HCEC 1CT (cell line): ENCODE measurements around the gene TMEM200A.
A peak's percentile ranks its signal among the peaks of the same experiment; 100 is the strongest.
"Not testable (repeated sequence)": the region's sequence is repeated elsewhere in the genome, so short reads cannot be mapped to it uniquely, and the experiment has no call there.

Experiments used
- DNase-seq: peaks from one replicate; pipeline ENCODE4 v3.0.0-alpha.2; 2017

TMEM200A gene

DNA sequence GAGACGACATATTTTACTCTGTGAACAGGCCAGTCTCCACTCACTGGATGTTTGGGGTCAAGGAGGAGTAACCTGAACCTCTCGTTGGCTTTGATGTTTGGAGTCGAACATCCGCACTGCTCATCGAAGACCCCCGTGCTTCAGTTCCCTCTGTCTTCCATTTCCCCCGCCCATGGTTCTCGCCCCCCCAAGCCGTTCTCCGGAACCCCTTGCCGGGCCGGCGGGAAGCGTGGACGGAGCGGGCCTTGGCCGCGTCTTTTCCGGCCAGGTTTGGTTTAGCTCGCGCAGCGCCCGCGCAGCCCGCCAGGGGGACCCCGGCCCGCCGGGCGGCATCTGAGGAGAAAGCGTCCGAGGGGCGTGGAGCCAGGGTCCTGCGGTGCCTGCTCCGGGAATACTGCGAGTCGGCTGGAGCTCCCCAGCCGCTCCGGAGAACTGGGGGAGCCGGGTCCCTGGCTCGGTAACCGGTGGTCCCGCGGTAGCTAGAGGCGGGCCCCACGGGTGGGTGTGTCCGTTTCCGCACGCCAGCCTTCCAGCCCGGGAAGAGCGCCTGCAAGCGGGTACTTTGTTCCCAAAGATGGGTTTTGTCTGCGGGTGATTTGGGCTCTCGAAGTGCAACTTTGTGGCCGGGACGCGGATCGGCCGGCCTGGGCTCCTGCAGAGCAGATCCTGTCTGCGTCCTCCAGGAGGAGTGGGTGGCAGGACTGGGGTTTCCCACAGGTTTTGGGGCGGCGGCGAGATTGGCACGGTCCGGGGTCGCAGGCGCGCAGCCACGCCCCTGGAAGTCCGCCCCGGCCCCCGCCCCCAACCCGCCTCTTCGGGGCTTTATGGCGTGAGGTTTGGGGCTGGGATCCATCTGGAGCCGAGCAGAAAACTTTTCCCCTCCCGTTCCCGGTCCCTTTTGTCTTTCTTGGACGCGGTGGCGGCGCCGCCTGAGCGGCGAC, at the start of gene TMEM200A:
Gene TMEM200A (plus strand): TSS at position 852 of the 941 bp plus-strand sequence. CDS start 74,406 bp downstream, outside the sequence.
- peak; percentile 56 for DNase-seq

DNA sequence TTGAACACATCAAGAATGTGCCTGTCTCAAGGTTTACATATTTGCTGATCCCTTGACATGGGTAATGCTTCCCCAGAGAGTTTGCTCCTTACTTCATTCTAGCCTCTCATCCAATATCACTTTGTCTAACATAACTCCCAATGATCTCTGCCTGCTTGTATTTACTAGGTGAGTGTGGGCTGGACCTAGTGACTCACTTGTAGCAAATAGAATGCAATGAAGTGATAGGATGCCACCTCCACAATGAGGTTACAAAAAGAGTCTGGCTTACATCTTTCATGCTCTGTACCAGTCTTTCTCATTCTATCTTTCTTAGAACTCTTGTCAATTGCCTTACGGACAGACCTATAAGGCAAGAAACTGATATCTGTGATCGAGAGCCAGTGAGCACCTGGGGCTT, 44.9 kb upstream of the TMEM200A start:
- DNase-seq = no peak

DNA sequence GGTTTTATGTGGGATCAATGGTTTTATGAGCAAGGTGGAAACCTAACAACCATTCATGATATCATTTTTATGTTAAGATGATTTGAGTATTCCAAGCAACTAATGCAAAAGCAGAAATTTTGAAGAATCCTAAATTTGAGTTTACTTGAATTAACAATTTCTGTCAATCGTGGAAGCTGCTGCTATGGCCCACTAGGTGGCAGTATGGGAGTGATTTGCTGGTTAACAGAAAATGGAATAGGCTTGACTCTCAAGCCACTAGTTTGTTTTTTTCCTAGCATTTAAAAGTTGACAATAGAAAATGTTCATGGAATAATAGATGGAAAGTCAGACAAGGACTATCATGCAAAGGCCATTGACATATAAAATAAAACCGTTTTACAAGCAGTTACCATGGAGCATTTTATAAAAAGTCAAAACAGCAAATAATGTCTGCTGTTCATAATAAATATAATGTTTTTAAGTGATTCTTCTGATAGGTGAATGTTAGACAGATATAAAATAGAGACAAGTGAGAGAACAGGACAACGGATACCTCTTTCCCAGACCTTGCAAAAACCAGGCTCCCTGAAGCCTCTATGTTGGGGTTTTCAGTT, 43.0 kb upstream of the TMEM200A start:
- DNase-seq = peak; percentile 59

DNA sequence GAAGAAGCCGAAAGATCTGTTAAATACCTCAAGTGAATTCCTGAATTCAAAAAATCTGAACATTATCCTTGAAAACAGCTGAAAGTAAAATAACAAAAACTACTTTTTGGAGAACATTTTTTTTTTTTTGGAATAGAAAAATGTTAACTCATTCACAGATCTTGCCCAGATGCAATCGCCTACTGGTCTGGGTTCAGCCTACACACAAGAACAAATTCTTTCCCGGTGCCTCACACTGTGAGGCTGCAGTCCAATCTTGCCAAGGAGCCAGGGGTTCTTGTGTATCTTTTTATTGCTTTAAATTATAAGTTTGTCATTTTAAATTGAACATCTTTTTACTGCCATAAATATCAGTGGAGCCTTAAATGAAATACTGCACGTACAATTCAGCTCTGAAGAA, 41.2 kb upstream of the TMEM200A start:
- peak; percentile 72 for DNase-seq

DNA sequence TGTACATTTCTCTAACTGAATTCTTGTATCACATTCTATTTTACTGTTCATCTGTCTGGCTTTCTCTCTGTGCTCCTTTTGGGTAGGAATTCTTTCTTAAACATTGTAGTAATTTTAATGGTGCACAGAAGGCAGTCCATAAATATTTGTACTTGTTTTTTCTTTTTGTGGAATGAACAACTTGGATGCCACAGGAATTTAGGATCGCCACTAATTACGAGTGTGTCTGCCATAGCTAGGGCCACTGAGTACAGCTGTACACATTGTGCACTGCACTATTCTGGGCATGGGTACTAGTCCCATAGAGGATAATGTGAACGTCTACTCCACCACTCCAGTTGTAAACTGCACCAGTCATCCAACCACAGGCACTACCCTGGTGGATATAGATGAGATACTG, 39.3 kb upstream of the TMEM200A start:
- no peak for DNase-seq

DNA sequence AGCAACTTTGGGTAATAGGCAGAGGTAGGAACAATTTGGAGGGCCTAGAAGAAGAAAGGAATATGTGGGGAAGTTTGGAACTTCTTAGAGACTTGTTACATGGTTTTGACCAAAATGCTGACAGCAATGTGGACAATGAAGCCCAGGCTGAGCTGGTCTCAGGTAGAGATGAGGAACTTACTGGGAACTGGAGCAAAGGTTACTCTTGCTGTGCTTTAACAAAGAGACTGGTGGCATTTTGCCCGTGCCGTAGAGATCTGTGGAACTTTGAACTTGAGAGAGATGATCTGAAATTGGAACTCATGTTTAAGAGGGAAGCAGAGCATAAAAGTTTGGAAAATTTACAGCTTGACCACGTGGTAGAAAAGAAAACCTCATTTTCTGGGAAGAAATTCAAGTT, 28.3 kb upstream of the TMEM200A start:
- DNase-seq = no peak

DNA sequence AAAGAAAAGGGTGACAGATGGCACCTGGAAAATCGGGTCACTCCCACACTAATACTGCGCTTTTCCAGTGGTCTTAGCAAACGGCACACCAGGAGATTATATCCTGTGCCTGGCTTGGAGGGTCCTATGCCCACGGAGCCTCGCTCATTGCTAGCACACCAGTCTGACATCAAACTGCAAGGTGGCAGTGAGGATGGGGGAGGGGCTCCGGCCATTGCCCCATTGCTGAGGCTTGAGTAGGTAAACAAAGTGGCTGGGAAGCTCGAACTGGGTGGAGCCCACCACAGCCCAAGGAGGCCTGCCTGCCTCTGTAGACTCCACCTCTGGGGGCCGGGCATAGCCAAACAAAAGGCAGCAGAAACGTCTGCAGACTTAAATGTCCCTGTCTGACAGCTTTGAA, 19.5 kb upstream of the TMEM200A start:
- DNase-seq = not testable (repeated sequence)

DNA sequence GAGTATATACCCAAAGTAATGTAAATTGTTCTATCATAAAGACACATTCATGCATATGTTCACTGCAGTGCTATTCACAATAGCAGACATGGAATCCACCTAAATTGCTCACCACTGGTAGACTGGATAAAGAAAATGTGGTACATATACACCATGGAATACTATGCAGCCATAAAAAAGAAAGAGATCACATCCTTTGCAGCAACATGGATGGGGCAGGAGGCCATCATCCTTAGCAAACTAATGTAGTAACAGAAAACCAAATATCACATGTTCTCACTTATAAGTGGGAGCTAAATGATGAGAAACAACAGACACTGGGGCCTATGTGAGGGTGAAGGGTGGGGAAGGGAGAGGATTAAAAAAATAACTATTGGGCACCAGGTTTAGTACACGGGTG, 11.5 kb upstream of the TMEM200A start:
- no peak for DNase-seq

DNA sequence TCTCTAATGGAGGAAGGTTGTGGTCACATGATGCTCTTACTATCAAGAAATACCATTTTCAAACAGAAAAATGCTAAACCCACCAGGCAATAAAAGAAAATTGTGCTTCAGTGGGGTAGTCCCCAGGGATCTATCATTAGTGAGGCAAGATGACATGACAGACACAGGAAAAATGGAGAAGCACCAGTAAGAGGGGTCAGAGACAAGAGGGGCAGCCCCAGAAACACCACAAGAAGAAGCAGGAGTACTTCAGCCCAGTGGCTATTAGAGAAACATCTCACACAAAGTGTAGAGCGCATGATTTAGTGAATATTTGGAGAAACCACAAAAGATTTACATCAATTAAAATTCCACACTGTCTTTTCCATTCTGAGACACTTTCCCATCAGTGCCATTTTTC, 10.2 kb upstream of the TMEM200A start:
- no peak for DNase-seq

DNA sequence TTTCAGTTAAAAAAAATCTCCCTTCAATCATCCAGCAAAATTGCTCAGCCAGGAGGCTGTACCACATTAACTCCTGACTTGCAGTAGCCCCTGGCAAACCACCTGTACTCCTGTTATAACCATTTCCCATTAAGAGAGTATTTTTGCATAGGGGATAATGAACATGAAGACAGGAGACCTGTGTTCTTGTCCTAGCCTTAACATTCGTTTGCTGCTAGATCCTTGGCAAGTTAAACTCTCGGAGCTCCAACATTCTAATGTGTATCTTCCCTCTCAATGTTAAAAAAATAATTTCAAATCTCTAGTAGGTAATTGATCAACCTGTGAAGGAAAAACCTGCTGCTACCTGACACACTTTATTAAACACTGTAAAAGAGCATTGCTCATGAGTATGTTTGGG, 8.4 kb upstream of the TMEM200A start:
- DNase-seq = no peak

DNA sequence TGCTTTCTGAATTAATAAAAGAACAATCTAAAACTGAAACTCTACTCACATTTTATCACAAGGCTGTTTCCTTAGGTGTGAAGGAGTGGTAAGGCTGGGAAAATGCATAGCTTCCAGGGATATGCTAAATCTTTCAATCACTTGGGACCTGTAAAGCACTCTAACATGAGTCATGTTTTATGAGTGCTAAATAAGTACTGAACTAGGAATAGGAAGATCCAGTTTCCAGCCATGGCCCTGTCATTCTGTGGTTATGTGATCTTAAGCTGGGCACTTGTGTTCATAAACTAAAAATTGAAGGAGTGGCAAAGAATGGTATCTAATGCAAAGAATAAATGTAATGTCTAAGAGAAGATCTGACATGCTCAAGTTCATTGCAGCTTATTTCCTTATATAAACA, 6.1 kb upstream of the TMEM200A start:
- peak; percentile 16 for DNase-seq

DNA sequence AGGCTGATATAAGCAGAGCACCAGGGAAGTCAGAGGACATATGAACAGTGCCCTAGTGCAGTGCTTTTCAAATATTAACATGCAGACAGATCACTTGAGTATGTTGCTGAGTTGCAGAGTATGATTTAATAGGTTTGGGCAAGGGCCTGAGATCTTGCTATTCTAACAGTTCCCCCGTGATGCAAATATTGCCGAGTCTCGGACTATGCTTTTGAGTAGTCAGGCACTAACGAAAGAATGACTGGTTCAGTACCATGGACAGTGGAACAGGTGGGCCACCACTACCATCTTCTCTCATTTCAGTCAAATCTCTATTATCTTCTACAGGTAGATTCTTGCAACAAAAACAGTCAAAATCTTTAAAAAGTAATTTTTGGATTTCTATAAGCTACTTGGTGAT, 3.7 kb upstream of the TMEM200A start:
- DNase-seq = no peak

DNA sequence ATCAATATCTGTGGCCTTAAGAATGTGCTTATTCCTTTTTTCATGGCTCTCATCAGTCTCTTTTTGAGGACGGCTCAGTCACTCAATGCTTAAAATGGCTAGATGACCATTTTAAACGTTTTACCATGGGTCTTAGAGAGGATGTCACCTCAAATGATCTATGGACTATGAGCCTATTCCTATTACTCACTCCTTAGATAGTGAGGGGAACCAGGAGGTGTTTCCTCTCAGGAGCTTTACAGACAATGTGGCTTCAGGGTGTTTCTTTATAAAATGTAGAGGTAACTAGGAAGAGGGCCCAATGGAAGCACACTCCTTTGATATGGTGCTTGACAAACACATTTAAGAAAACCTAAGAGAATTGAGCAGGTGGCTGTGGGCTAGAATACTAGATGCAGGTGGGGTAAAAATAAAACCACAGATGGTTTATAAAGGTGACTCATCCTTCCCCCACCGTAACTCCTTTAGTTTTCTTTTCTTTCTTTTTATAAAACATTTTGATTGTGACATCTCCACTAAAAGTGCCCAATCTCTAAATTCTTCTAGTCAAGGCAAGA, 1.5 kb upstream of the TMEM200A start:
- no peak for DNase-seq

DNA sequence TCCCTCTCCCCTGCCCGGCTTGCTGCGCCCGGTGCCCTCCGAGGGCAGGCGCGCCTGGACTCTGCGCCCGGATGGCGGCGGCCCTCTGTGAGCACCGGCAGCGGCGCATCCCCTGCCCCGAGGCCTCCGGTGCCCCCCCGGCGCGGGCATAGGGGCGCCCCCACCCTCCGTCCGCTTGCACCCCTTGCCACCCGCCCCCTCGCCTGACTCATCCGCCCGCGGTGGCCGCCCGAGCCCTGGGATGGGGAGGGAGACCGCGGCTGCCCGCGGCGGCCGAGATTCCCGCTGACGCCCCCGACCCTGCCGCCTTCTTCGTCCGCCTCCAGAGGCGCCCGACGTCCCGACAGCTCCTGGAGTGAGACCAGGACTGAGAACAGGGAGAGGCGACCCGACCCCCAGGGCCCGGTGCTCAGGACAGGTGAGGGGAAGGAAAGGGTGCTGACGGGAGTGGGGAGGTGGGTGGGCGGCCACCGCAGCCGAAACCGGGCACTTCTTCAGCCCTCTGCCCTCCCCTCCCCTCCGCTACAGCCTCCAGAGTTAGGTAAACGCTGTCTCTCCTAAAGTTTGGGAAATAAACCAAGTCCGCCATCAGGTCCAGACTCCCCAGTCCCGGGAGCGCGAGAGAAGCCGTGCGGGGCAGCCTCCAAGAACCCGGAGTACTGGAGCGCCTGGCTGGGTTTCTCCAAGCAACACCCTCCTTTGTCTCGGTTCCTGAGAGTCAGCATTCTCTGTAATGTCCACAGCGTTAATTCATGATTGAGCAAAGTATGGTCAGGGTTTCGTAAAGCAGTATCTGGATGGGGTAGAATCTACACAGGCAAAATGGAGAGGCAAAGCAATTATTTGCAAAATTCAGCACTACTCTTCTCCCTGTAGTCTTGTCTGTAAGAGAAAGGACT, 539 bp downstream of the TMEM200A start:
- DNase-seq = peak; percentile 52

DNA sequence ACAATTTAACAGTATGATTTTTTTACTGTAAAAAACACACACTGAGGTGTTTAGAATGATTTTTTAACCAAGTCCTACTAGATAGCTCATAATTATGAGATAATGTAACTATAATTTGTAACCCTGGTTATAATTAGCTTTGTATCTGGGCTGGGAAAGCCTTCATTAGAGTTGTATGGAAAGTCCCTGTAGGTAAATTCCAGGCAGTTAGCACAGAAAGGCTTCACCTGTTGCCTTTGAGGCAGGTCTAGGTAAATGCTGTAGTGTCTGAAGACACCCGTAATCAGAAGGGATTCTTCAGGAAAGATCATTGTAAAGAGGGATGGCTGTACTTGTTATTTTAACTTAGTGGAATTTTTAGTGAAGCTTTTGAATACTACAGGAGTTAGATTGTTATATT, 1.9 kb downstream of the TMEM200A start:
- DNase-seq = no peak

DNA sequence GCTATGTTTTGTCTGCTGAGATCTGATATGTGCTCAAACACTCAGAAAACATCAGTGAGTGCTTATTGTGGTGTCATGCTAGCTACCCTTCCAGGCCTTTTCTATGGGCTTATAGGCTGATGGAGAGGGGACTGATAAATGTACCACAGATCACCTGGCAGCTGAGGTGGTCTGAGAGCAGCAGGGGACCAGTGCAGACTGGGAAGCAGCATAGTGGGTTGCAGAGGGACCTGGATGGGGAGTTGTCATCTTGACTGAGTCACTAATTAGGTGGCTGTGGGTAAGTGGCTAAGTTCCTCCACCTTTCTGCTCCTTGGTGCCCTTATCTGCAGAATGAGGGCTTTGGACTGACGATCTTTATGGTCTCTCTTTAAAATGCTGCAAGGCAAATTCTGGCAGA, 2.8 kb downstream of the TMEM200A start:
- DNase-seq = no peak

DNA sequence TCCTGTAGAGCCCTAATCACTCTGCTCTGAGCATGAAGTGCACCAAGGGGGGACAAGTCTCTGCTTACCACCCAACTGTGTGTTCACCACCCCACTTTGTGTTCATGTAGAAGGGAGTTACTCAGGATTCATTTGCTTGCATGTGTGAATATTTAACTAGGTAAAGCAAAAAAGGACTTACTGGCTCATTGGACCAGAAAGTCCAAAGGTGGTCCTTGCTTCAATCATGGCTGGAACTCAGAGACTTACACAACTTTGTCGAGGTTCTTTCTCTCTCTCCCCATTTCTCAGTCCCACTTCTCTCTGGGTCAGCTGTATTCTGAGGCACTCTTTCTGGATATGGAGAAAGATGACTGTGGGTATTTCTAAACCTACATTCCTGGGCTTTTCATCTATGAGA, 4.0 kb downstream of the TMEM200A start:
- no peak for DNase-seq

DNA sequence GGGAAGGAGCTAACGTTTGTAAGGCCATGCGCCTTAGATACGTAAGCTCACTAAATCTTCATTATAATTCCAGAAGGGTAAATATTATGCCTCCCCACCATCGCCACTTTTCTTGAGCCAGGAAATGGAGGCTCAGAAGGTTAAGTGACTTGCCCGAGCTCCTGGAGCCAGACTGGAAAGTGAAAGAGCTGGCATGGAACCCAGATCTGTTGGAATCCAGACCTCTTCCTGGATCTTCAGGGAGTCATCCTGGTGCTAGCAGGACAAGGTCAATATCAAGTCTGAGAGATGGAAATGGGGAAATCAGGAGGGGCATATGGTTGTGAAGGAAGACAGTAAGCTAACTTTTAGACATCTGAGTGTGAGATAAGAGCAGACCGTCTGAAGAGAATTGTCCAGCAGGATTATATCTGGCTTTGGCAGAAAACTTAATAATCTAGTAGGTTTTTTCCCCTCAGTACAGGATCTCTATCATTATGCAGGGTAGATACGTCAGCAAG, 6.2 kb downstream of the TMEM200A start:
- no peak for DNase-seq

DNA sequence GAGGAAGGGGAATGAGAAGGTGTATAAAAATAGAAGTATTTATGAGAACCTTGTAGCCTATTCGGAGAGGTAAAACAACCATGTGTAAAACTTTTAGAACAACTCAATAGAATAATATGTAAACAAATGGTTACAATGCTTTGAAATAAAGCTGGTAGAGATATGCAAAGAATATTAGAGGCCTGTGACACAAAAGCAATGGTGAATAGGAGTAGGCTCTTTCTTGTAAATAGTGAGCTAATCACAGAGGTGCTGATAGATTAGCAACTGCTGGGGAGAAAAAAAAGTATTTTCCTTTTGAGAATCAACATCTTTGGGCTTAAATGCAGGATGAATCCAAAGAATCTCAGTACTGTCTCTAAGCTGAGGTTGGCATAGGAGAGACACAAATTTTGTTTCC, 7.0 kb downstream of the TMEM200A start:
- peak; percentile 8 for DNase-seq

DNA sequence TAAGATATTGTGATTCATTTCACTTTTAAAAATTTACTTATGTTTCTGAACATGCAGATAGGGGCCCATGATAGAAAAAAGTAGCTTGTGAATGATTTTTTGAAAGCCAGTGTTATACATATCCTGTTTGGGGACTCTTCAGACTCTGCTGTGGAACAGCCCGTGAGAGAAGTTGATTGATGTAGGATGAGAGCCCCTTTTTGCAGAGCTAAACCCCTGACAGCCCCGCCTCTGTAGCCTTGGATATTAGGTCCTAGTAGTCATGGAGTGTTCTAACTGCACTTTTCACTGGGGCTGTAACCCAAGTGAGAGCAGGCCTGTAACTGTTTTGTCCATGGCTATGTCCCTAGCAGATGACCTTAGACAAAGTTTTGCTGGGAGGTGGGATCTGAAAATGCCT, 8.2 kb downstream of the TMEM200A start:
- DNase-seq = no peak

DNA sequence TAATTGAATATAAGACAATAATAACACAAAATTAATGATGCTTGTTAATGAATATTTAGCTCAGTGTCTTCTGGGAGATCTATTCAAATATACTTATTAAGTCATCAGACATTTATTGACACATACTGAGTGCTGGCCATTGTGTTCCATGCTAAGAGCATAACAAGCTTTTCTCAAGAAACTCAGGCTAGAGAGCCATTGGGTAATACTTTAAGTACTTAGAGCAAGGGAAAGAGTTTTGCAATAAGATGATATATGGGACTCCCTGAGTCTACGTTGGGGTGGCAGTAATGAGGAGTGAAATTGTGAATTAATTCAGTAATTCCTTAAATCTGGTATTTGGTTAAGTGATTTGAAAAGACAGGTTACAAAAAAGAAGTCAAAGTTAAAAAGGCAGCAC, 11.1 kb downstream of the TMEM200A start:
- DNase-seq = no peak

DNA sequence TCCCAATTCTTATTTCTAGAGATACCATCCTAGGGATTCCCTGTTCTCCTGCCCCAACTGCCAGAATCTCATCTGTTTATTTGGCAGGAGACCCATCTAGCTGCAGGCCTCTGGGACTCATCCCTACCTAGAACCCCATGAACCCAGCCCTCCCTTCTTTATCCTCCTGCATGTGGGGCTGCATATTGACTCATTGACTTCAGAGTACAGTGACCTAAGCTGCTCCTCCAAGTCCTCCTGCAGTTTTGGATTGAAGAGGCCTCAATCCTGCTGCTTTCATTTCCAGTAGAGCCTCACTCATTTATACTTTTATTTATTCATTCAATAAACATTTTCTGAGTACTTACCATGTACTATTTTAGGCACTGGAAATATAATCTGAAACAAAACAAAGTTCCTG, 11.6 kb downstream of the TMEM200A start:
- peak; percentile 32 for DNase-seq

DNA sequence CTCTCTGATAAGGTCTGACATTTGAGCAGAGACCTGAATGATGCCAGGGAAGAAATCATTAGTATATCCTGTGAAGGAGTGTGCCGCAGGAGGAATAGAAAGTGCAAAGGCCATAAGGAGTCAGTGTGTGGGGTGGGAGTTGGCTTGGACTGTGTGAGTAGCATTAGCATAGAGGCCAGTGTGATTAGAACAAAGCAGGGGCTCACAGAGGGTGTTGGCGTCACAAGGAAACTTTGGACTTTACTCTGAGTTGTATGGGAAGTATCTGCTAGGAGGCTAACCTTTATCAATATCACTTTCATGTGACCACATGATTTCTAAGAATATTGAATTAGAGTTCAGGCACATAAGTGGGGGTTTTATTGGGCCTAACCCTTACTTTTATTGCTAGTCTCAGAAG, 12.1 kb downstream of the TMEM200A start:
- DNase-seq = no peak
